GM12878 (cell line): ENCODE results near the gene INO80B. TPM values are rescaled to one million over a fixed set of nuclear protein-coding genes. Genes with fewer than 3 reads are reported as not detected.

ENCODE experiments used
- ATAC-seq: fragments of 200-7000 bp; cut with Tn5 transposase; 3 replicates; pipeline ENCODE4 v1.9.1; 2020; ENCODE audit warnings: mild to moderate bottlenecking, moderate library complexity
- BruUV-seq: library from RNA; stranded (reverse); fragments of 400-500 nt; replicated peaks from 2 replicates; lab custom pipeline; 2021; lab: Mats Ljungman, UMichigan
- CTCF ChIA-PET: fragments of 300-600 bp; sonication (Branson Sonifier 250); formaldehyde crosslinking; extraction: SDS; loops from one replicate; lab custom pipeline; 2021; ENCODE audit warnings: inconsistent platforms; lab: Yijun Ruan, JAX
- POLR2A ChIA-PET: fragments of 350-600 bp; formaldehyde crosslinking; extraction: SDS; loops from one replicate; lab custom pipeline; 2021; ENCODE audit warnings: inconsistent platforms; lab: Charles Lee
- RAD21 ChIA-PET: fragments of 300-600 bp; sonication (Branson Sonifier 250); formaldehyde crosslinking; loops from one replicate; lab custom pipeline; 2023; ENCODE audit warnings: antibody characterized with exemption; ENCODE audit not compliant: unreplicated experiment; lab: Charles Lee
- SMC1A ChIA-PET: fragments of 300-600 bp; sonication (Branson Sonifier 250); formaldehyde crosslinking; loops from one replicate; lab custom pipeline; 2023; ENCODE audit not compliant: unreplicated experiment, uncharacterized antibody; lab: Charles Lee
- DNase-seq: peaks from one replicate; pipeline ENCODE4 v3.0.0-alpha.2; 2011; ENCODE audit warnings: low read depth, low spot score
- FAIRE-seq: peaks from 3 replicates; lab custom pipeline; 2011; peaks lifted over from hg19 to GRCh38; lab: Jason Lieb, UNC
- H2AFZ ChIP-seq: 2 replicates; pipeline ENCODE4 v1.6.0; 2011; ENCODE audit warnings: low read depth, low read length, control low read depth; ENCODE audit not compliant: control insufficient read depth
- H3K27ac ChIP-seq: 2 replicates; pipeline ENCODE4 v1.5.1; 2011; ENCODE audit warnings: control low read depth; ENCODE audit not compliant: control insufficient read depth, insufficient read depth
- H3K27me3 ChIP-seq, 2 experiments: replicated peaks in 1 of 2; 2 replicates each; pipeline versions ENCODE4 v1.6.0 to v1.6.1; 2011; ENCODE audit warnings: low read length in 1 of 2; ENCODE audit not compliant: control insufficient read depth in 2 of 2, insufficient read depth in 2 of 2
- H3K36me3 ChIP-seq, 2 experiments: 2 replicates each; pipeline ENCODE4 v1.5.1; 2011; ENCODE audit warnings: low read length in 1 of 2; ENCODE audit not compliant: control insufficient read depth in 2 of 2, insufficient read depth in 2 of 2
- H3K4me1 ChIP-seq: 2 replicates; pipeline ENCODE4 v1.6.1; 2011; ENCODE audit warnings: mild to moderate bottlenecking, low read length, moderate library complexity, mixed read lengths; ENCODE audit not compliant: control insufficient read depth, insufficient read depth
- H3K4me2 ChIP-seq: 2 replicates; pipeline ENCODE4 v1.6.0; 2011; ENCODE audit warnings: control low read depth; ENCODE audit not compliant: control insufficient read depth, insufficient read depth
- H3K4me3 ChIP-seq: fragments of 200-600 bp; sonication (generic); 2 replicates; pipeline ENCODE4 v1.5.1; 2016
- H3K79me2 ChIP-seq: 2 replicates; pipeline ENCODE4 v1.6.0; 2011; ENCODE audit warnings: low read length; ENCODE audit not compliant: control insufficient read depth, insufficient read depth
- H3K9ac ChIP-seq: 2 replicates; pipeline ENCODE4 v1.8.0; 2011; ENCODE audit warnings: low read length, control low read depth, mixed read lengths; ENCODE audit not compliant: control insufficient read depth, insufficient read depth
- H3K9me3 ChIP-seq: replicated peaks from 3 replicates; pipeline ENCODE4 v1.5.1; 2011; ENCODE audit warnings: mild to moderate bottlenecking, low read length; ENCODE audit not compliant: control insufficient read depth, insufficient read depth
- H4K20me1 ChIP-seq: 2 replicates; pipeline ENCODE4 v1.6.0; 2011; ENCODE audit not compliant: control insufficient read depth, insufficient read depth
- CBX5 ChIP-seq: sonication (generic); IDR thresholded peaks from 2 replicates; pipeline ENCODE4 v1.6.1; 2016; ENCODE audit warnings: low read depth, moderate library complexity, mild to moderate bottlenecking, inconsistent platforms
- GABPA ChIP-seq: IDR thresholded peaks from 2 replicates; pipeline ENCODE4 v1.6.1; 2014; ENCODE audit warnings: antibody characterized with exemption, low read depth, mild to moderate bottlenecking, inconsistent platforms
- KLF5 ChIP-seq: fragments of 450-650 bp; IDR thresholded peaks from 2 replicates; pipeline ENCODE4 v1.6.1; 2014; ENCODE audit warnings: mild to moderate bottlenecking; ENCODE audit not compliant: partially characterized antibody
- PBX3 ChIP-seq: IDR thresholded peaks from 2 replicates; pipeline ENCODE4 v1.6.1; 2011; ENCODE audit warnings: mild to moderate bottlenecking, low read depth, low read length, moderate library complexity; ENCODE audit not compliant: insufficient replicate concordance
- PRDM15 ChIP-seq: fragments of 450-650 bp; formaldehyde crosslinking; IDR thresholded peaks from 2 replicates; pipeline ENCODE4 v1.4.0; 2020; ENCODE audit warnings: mild to moderate bottlenecking, moderate library complexity
- SREBF2 ChIP-seq: IDR thresholded peaks from 2 replicates; pipeline ENCODE4 v1.6.1; 2012; ENCODE audit warnings: mild to moderate bottlenecking, low read length
- WGBS: methylation state at CpG from one replicate; pipeline ENCODE4 v1.1.6; 2016; ENCODE audit warnings: low lambda C conversion rate; ENCODE audit not compliant: insufficient replicate concordance, insufficient coverage; ENCODE audit errors: missing lambda C conversion rate; 5-methylcytosine and 5-hydroxymethylcytosine counted together
- in situ Hi-C: fragments of 300-500 bp; cut with MboI; formaldehyde crosslinking; loops from 9 replicates; pipeline ENCODE4 v1.14.3; 2018; ENCODE audit warnings: mixed read lengths
- intact Hi-C: fragments of 100-400 bp; cut with micrococcal nuclease; formaldehyde crosslinking; loops from one replicate; pipeline ENCODE4 v1.14.2; 2022; ENCODE audit not compliant: unreplicated experiment
- polyA plus RNA-seq, 11 experiments: library from polyadenylated mRNA; depleted of rRNA in 4 of 11; unstranded in 6 of 11; stranded (reverse) in 5 of 11; fragments of >200 nt; fragmentation: Nextera tagmentation in 4 of 11; fragmentation: Illumina TruSeq in 1 of 11; extraction: Ambion mirVana in 4 of 11; extraction: Trizol in 1 of 11; gene quantifications; 1 replicate in 1 of 11; 2 replicates in 10 of 11; pipeline versions ENCODE4 v1.2.1 to v1.2.3, GENCODE V29; 2011 to 2016; ENCODE audit warnings: inconsistent platforms in 2 of 11, missing spikeins in 2 of 11, low read depth in 1 of 11
- total RNA-seq, 4 experiments: library from RNA; depleted of rRNA in 3 of 4; stranded (reverse); fragments of >200 nt in 3 of 4; fragmentation: Illumina TruSeq in 1 of 4; extraction: Trizol in 1 of 4; gene quantifications; 2 replicates each; pipeline versions ENCODE4 v1.2.1 to v1.2.3, GENCODE V29; 2013 to 2021

The INO80B gene
- total and polyA plus RNA-seq, 10 of the 15 experiments (the other 5 are each of a cell fraction or from before 2014, with no cell fraction given) = 1.3 to 26.7 (median 11.1) TPM

GRCh38 chr2:74462054-74462785, 7.3 kb downstream of the INO80B start:
- no peak for ATAC-seq
- RAD21 ChIA-PET = no interaction called here
- TF ChIP-seq CBX5 = no peak
- TF ChIP-seq SREBF2 = no peak
- TF ChIP-seq KLF5 = no peak
- TF ChIP-seq PRDM15 (CRISPR knock-in tag) = no peak
- TF ChIP-seq PBX3 = no peak
- TF ChIP-seq GABPA = no peak
- Histone ChIP-seq H3K36me3 (peaks cover 2 to 4% of the 10 kb centered on the region in 2 experiments; a peak in 3 of 4 replicates), H3K4me2 (no peak overlapping the region), H2AFZ (no peak overlapping the region), H3K9ac (no peak overlapping the region), H3K4me3 (no peak overlapping the region), H3K4me1 (peaks cover 7% of the 10 kb centered on the region), H3K27ac (no peak overlapping the region), H3K79me2 (peaks cover 29% of the 10 kb centered on the region), H3K9me3 (no peaks in the 10 kb centered on the region), H4K20me1 (no peaks in the 10 kb centered on the region), H3K27me3 (no peaks in the 10 kb centered on the region)
- in situ Hi-C loops (no loop called here), intact Hi-C loops (no loop called here)
- POLR2A ChIA-PET = no interaction called here
- FAIRE-seq = no peak
- SMC1A ChIA-PET = no interaction called here
- CTCF ChIA-PET = interaction anchor here (0.6 to 1.0 kb wide), 2 partner anchors 19 to 70 kb away, joined by 3 read pairs; no protein-coding TSS in a partner anchor
- DNase-seq = no peak
- 95% methylated on average over 20 of the region's 20 CpGs for whole genome bisulfite sequencing
- BruUV-seq = no TSS peak
